HepG2 (cell line): ENCODE measurements around the gene ERC1. TPM values are rescaled to one million over a fixed set of nuclear protein-coding genes. Genes with fewer than 3 reads are reported as not detected.

Experiments used
- ATAC-seq: fragments of 200-7000 bp; cut with Tn5 transposase; 3 replicates; pipeline ENCODE4 v1.9.1; 2020; ENCODE audit warnings: mild to moderate bottlenecking, moderate library complexity
- BruUV-seq: library from RNA; stranded (reverse); fragments of 400-500 nt; replicated peaks from 2 replicates; lab custom pipeline; 2021; lab: Mats Ljungman, UMichigan
- CTCF ChIA-PET: fragments of 300-600 bp; formaldehyde crosslinking; extraction: SDS; loops from one replicate; lab custom pipeline; 2021; ENCODE audit warnings: low total read pairs, inconsistent platforms, low intra/inter-chr PET ratio; lab: Yijun Ruan, JAX
- POLR2A ChIA-PET: fragments of 350-600 bp; sonication (Branson Sonifier 250); formaldehyde crosslinking; loops from one replicate; lab custom pipeline; 2020; ENCODE audit warnings: antibody characterized with exemption, inconsistent platforms; lab: Yijun Ruan, JAX
- DNase-seq: peaks from one replicate; pipeline ENCODE4 v3.0.0-alpha.2; 2015; ENCODE audit warnings: low spot score
- FAIRE-seq: peaks from 3 replicates; lab custom pipeline; 2011; peaks lifted over from hg19 to GRCh38; lab: Jason Lieb, UNC
- H2AFZ ChIP-seq: one replicate; pipeline ENCODE4 v1.6.1; 2011; ENCODE audit warnings: low read length, inconsistent platforms
- H3K27ac ChIP-seq: fragments of 300-600 bp; 3 replicates; pipeline ENCODE4 v1.8.0; 2011; ENCODE audit warnings: mixed run types, mild to moderate bottlenecking, mixed read lengths, low read length, inconsistent platforms; ENCODE audit not compliant: insufficient read depth; ENCODE audit errors: extremely low read length
- H3K27me3 ChIP-seq, 2 experiments: fragments of 200-600 bp in 1 of 2; 2 replicates in 1 of 2; 3 replicates in 1 of 2; pipeline versions ENCODE4 v1.6.0 to v1.8.0; 2011; ENCODE audit warnings: low read length in 2 of 2, mild to moderate bottlenecking in 2 of 2, moderate library complexity in 2 of 2, inconsistent platforms in 1 of 2; ENCODE audit not compliant: insufficient read depth in 2 of 2, control insufficient read depth in 1 of 2
- H3K36me3 ChIP-seq, 2 experiments: fragments of 200-600 bp in 1 of 2; replicated peaks in 1 of 2; 2 replicates in 1 of 2; 3 replicates in 1 of 2; pipeline versions ENCODE4 v1.5.1 to v1.8.0; 2011; ENCODE audit warnings: low read length in 2 of 2, inconsistent platforms in 1 of 2; ENCODE audit not compliant: insufficient read depth in 2 of 2, control insufficient read depth in 1 of 2
- H3K4me1 ChIP-seq: 2 replicates; pipeline ENCODE4 v1.5.1; 2012; ENCODE audit warnings: low read length, inconsistent platforms; ENCODE audit not compliant: insufficient read depth
- H3K4me2 ChIP-seq: 2 replicates; pipeline ENCODE4 v1.6.0; 2011; ENCODE audit warnings: low read depth, low read length, inconsistent platforms
- H3K4me3 ChIP-seq, 3 experiments: fragments of 200-600 bp in 1 of 3; sonication (generic), shearing (Covaris generic) in 1 of 3; replicated peaks in 1 of 3; 2 replicates each; pipeline ENCODE4 v1.5.1; 2011 to 2016; ENCODE audit warnings: low read length in 3 of 3, inconsistent platforms in 2 of 3, low read depth in 2 of 3, mild to moderate bottlenecking in 2 of 3, control low read depth in 1 of 3, mixed read lengths in 1 of 3; ENCODE audit not compliant: insufficient read depth in 1 of 3
- H3K79me2 ChIP-seq: one replicate; pipeline ENCODE4 v1.6.1; 2011; ENCODE audit warnings: low read length, inconsistent platforms; ENCODE audit not compliant: insufficient read depth
- H3K9ac ChIP-seq: 2 replicates; pipeline ENCODE4 v1.6.0; 2011; ENCODE audit warnings: mild to moderate bottlenecking, low read depth, low read length, inconsistent platforms; ENCODE audit not compliant: insufficient read depth
- H3K9me3 ChIP-seq: 2 replicates; pipeline ENCODE4 v1.5.1; 2012; ENCODE audit warnings: mild to moderate bottlenecking, low read length
- H4K20me1 ChIP-seq: 2 replicates; pipeline ENCODE4 v1.6.0; 2011; ENCODE audit warnings: inconsistent platforms, mild to moderate bottlenecking, low read length, moderate library complexity; ENCODE audit not compliant: insufficient read depth
- FOXC1 ChIP-seq: sonication (generic); formaldehyde crosslinking; IDR thresholded peaks from 2 replicates; pipeline ENCODE4 v1.8.0; 2022; ENCODE audit warnings: mild to moderate bottlenecking, missing genetic modification reagents, borderline replicate concordance
- HES4 ChIP-seq: sonication (generic); formaldehyde crosslinking; IDR thresholded peaks from 2 replicates; pipeline ENCODE4 v1.9.0; 2021; ENCODE audit warnings: mild to moderate bottlenecking, missing genetic modification reagents, borderline replicate concordance
- HOXA9 ChIP-seq: sonication (generic); formaldehyde crosslinking; IDR thresholded peaks from 2 replicates; pipeline ENCODE4 v1.8.1; 2022; ENCODE audit warnings: missing genetic modification reagents, mild to moderate bottlenecking, moderate library complexity, borderline replicate concordance
- NFYB ChIP-seq: sonication (generic); formaldehyde crosslinking; IDR thresholded peaks from 2 replicates; pipeline ENCODE4 v1.4.0; 2020; ENCODE audit warnings: missing genetic modification reagents
- RFX5 ChIP-seq: IDR thresholded peaks from 2 replicates; pipeline ENCODE4 v1.6.1; 2011; ENCODE audit warnings: low read depth, low read length, improper control_type of control experiment
- SNRNP70 ChIP-seq: fragments of 200-400 bp; formaldehyde crosslinking; IDR thresholded peaks from 2 replicates; pipeline ENCODE4 v1.6.1; 2017; ENCODE audit warnings: mild to moderate bottlenecking, low read depth, low read length, moderate library complexity
- TGIF2 ChIP-seq: IDR thresholded peaks from 2 replicates; pipeline ENCODE4 v1.6.1; 2016; ENCODE audit warnings: control low read depth, missing compliant biosample characterization
- ZBTB20 ChIP-seq: sonication (generic); formaldehyde crosslinking; IDR thresholded peaks from 2 replicates; pipeline ENCODE4 v1.8.1; 2023; ENCODE audit warnings: missing genetic modification reagents, low read depth, mild to moderate bottlenecking, borderline replicate concordance
- ZNF121 ChIP-seq: sonication (generic); formaldehyde crosslinking; IDR thresholded peaks from 2 replicates; pipeline ENCODE4 v1.5.0; 2020; ENCODE audit warnings: mild to moderate bottlenecking, missing genetic modification reagents
- ZNF709 ChIP-seq: sonication (generic); formaldehyde crosslinking; IDR thresholded peaks from 2 replicates; pipeline ENCODE4 v1.5.0; 2020; ENCODE audit warnings: mild to moderate bottlenecking, missing genetic modification reagents
- ZNF713 ChIP-seq: sonication (generic); formaldehyde crosslinking; IDR thresholded peaks from 2 replicates; pipeline ENCODE4 v1.4.0; 2020; ENCODE audit warnings: mild to moderate bottlenecking, missing genetic modification reagents
- ZNF772 ChIP-seq: sonication (generic); formaldehyde crosslinking; IDR thresholded peaks from 2 replicates; pipeline ENCODE4 v1.5.0; 2020; ENCODE audit warnings: mild to moderate bottlenecking, missing genetic modification reagents
- WGBS: methylation state at CpG from one replicate; pipeline ENCODE4 v1.1.6; 2017; ENCODE audit warnings: low lambda C conversion rate; 5-methylcytosine and 5-hydroxymethylcytosine counted together
- in situ Hi-C: cut with HindIII; loops from 2 replicates; pipeline ENCODE4 v1.10.0; 2017; ENCODE audit warnings: low pct_unique_long_range_greater_than_20kb; ENCODE audit not compliant: extremely low pct_ligation_motif_present
- intact Hi-C: fragments of 100-400 bp; cut with micrococcal nuclease; formaldehyde crosslinking; loops from one replicate; pipeline ENCODE4 v1.10.0; 2022; ENCODE audit not compliant: unreplicated experiment
- polyA plus RNA-seq, 8 experiments: library from polyadenylated mRNA; depleted of rRNA in 3 of 8; stranded (reverse) in 7 of 8; unstranded in 1 of 8; fragments of >200 nt; fragmentation: Illumina TruSeq in 4 of 8; extraction: Trizol in 4 of 8; gene quantifications; 2 replicates each; pipeline versions ENCODE4 v1.2.1 to v1.2.3, GENCODE V29; 2011 to 2016; ENCODE audit warnings: low read depth in 4 of 8, missing spikeins in 1 of 8, mixed read lengths in 1 of 8; ENCODE audit not compliant: insufficient read depth in 1 of 8
- total RNA-seq, 5 experiments: library from RNA; depleted of rRNA; stranded (reverse); fragments of >200 nt; fragmentation: Illumina TruSeq; extraction: Trizol; gene quantifications; 2 replicates each; pipeline ENCODE4 v1.2.3, GENCODE V29; 2016; ENCODE audit warnings: low read depth in 1 of 5
- TF ChIP-seq, protein P1 (sequence below): sonication (generic); formaldehyde crosslinking; IDR thresholded peaks from 2 replicates; pipeline ENCODE4 v1.5.1; 2020; ENCODE audit warnings: missing genetic modification reagents, mild to moderate bottlenecking, borderline replicate concordance
- TF ChIP-seq, protein P2 (sequence below): sonication (generic); formaldehyde crosslinking; conservative IDR thresholded peaks from 2 replicates; pipeline ENCODE4 v1.5.0; 2020; ENCODE audit warnings: missing genetic modification reagents
- TF ChIP-seq, protein P3 (sequence below): sonication (generic); formaldehyde crosslinking; conservative IDR thresholded peaks from 2 replicates; pipeline ENCODE4 v1.4.0; 2020; ENCODE audit warnings: missing genetic modification reagents
- TF ChIP-seq, protein P4 (sequence below): sonication (generic); formaldehyde crosslinking; IDR thresholded peaks from 2 replicates; pipeline ENCODE4 v1.4.0; 2020; ENCODE audit warnings: missing genetic modification reagents
- TF ChIP-seq, protein P5 (sequence below): sonication (generic); formaldehyde crosslinking; IDR thresholded peaks from 2 replicates; pipeline ENCODE4 v1.4.0; 2020; ENCODE audit warnings: missing genetic modification reagents

Gene ERC1
- total and polyA plus RNA-seq, 2 of the 13 experiments (the other 11 are each of a cell fraction or from before 2014, with no cell fraction given): 6.1 to 12.4 TPM

DNA sequence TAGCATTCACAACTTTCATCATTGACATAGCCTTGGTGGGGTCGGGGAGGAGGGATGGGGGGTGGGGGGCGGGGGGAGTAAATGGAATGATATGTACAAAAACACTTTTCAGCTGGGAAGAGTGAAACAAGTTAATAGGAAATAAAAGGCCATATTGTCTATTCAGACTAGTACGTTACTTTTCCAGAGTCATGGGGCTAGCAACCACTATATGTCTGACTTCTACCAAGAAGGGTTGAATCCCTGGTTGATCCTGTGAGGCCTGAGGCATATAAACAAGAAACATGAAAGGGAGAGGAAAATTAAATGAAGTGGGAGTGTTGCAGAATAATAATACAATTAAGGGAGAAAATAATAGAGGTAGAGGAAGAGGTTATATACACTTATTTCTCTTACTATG, 225.5 kb downstream of the ERC1 start:
- Histone ChIP-seq H2AFZ (no peak overlapping the region), H3K4me1 (peaks cover 12% of the 10 kb centered on the region), H3K36me3 (no peaks in the 10 kb centered on the region), H3K27me3 (no peaks in the 10 kb centered on the region), H3K9me3 (no peaks in the 10 kb centered on the region), H3K79me2 (no peaks in the 10 kb centered on the region), H3K4me2 (no peak overlapping the region), H4K20me1 (no peaks in the 10 kb centered on the region), H3K9ac (no peak overlapping the region), H3K27ac (no peak overlapping the region), H3K4me3 (no peak overlapping the region)
- DNase-seq: no peak
- ChIA-PET POLR2A (no interaction called here), CTCF (no interaction called here)
- intact Hi-C loops: no loop called here
- FAIRE-seq: no peak
- 96% methylated on average over 3 of the region's 3 CpGs for WGBS
- in situ Hi-C loops: no loop called here
- no peak for ATAC-seq
- BruUV-seq: no TSS peak
- no peak for TF ChIP-seq NFYB (CRISPR knock-in tag)
- no peak for TF ChIP-seq HES4 (CRISPR knock-in tag)
- TF ChIP-seq, protein P1, sequence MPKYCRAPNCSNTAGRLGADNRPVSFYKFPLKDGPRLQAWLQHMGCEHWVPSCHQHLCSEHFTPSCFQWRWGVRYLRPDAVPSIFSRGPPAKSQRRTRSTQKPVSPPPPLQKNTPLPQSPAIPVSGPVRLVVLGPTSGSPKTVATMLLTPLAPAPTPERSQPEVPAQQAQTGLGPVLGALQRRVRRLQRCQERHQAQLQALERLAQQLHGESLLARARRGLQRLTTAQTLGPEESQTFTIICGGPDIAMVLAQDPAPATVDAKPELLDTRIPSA (CRISPR knock-in tag): no peak
- TF ChIP-seq, protein P2, sequence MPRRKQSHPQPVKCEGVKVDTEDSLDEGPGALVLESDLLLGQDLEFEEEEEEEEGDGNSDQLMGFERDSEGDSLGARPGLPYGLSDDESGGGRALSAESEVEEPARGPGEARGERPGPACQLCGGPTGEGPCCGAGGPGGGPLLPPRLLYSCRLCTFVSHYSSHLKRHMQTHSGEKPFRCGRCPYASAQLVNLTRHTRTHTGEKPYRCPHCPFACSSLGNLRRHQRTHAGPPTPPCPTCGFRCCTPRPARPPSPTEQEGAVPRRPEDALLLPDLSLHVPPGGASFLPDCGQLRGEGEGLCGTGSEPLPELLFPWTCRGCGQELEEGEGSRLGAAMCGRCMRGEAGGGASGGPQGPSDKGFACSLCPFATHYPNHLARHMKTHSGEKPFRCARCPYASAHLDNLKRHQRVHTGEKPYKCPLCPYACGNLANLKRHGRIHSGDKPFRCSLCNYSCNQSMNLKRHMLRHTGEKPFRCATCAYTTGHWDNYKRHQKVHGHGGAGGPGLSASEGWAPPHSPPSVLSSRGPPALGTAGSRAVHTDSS (CRISPR knock-in tag): no peak
- no peak for TF ChIP-seq ZNF772
- no peak for TF ChIP-seq FOXC1
- no peak for TF ChIP-seq RFX5
- TF ChIP-seq, protein P3, sequence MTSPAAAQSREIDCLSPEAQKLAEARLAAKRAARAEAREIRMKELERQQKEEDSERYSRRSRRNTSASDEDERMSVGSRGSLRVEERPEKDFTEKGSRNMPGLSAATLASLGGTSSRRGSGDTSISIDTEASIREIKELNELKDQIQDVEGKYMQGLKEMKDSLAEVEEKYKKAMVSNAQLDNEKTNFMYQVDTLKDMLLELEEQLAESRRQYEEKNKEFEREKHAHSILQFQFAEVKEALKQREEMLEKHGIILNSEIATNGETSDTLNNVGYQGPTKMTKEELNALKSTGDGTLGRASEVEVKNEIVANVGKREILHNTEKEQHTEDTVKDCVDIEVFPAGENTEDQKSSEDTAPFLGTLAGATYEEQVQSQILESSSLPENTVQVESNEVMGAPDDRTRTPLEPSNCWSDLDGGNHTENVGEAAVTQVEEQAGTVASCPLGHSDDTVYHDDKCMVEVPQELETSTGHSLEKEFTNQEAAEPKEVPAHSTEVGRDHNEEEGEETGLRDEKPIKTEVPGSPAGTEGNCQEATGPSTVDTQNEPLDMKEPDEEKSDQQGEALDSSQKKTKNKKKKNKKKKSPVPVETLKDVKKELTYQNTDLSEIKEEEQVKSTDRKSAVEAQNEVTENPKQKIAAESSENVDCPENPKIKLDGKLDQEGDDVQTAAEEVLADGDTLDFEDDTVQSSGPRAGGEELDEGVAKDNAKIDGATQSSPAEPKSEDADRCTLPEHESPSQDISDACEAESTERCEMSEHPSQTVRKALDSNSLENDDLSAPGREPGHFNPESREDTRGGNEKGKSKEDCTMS (CRISPR knock-in tag): no peak
- TF ChIP-seq ZNF709 (CRISPR knock-in tag): no peak
- TF ChIP-seq SNRNP70: no peak
- TF ChIP-seq, protein P4, sequence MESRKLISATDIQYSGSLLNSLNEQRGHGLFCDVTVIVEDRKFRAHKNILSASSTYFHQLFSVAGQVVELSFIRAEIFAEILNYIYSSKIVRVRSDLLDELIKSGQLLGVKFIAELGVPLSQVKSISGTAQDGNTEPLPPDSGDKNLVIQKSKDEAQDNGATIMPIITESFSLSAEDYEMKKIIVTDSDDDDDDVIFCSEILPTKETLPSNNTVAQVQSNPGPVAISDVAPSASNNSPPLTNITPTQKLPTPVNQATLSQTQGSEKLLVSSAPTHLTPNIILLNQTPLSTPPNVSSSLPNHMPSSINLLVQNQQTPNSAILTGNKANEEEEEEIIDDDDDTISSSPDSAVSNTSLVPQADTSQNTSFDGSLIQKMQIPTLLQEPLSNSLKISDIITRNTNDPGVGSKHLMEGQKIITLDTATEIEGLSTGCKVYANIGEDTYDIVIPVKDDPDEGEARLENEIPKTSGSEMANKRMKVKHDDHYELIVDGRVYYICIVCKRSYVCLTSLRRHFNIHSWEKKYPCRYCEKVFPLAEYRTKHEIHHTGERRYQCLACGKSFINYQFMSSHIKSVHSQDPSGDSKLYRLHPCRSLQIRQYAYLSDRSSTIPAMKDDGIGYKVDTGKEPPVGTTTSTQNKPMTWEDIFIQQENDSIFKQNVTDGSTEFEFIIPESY (CRISPR knock-in tag): no peak
- no peak for TF ChIP-seq TGIF2 (CRISPR knock-in tag)
- TF ChIP-seq, protein P5, sequence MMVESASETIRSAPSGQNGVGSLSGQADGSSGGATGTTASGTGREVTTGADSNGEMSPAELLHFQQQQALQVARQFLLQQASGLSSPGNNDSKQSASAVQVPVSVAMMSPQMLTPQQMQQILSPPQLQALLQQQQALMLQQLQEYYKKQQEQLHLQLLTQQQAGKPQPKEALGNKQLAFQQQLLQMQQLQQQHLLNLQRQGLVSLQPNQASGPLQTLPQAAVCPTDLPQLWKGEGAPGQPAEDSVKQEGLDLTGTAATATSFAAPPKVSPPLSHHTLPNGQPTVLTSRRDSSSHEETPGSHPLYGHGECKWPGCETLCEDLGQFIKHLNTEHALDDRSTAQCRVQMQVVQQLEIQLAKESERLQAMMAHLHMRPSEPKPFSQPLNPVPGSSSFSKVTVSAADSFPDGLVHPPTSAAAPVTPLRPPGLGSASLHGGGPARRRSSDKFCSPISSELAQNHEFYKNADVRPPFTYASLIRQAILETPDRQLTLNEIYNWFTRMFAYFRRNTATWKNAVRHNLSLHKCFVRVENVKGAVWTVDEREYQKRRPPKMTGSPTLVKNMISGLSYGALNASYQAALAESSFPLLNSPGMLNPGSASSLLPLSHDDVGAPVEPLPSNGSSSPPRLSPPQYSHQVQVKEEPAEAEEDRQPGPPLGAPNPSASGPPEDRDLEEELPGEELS (CRISPR knock-in tag): no peak
- TF ChIP-seq ZNF713 (CRISPR knock-in tag): no peak
- no peak for TF ChIP-seq ZBTB20 (CRISPR knock-in tag)
- no peak for TF ChIP-seq HOXA9 (CRISPR knock-in tag)
- no peak for TF ChIP-seq ZNF121 (CRISPR knock-in tag)
